ENCODE results near the gene CD80.

DNA sequence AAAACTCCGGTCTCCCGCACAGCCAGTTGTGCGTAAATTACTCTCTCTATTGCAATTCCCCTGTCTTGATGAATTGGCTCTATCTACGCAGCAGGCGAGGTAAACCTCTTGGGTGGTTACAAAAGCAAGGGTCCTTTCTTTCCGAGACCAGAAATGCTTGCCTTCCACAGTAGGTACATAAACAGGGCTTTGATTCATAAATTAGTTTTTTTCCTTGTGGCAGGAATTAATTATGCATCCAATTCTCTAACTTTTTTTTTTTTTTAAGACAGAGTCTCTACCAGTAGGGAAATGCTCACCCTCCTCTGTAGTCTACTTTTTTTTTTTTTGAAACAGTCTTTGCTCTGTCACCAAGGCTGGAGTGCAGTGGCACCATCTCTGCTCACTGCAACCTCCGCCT is 16.3 kb downstream of the CD80 start:
- TF ChIP-seq CTCF (IDR thresholded peaks at IDR 0.05; ENCODE audit: low read depth, low read length), result no peak
- no peak for TF ChIP-seq MYC (IDR thresholded peaks at IDR 0.05; ENCODE audit: low read depth, low read length)
- no peak for TF ChIP-seq POLR2A (IDR thresholded peaks at IDR 0.05; ENCODE audit: extremely low read depth, insufficient read length)
- TF ChIP-seq, protein P1, sequence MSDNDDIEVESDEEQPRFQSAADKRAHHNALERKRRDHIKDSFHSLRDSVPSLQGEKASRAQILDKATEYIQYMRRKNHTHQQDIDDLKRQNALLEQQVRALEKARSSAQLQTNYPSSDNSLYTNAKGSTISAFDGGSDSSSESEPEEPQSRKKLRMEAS (IDR thresholded peaks at IDR 0.05; ENCODE audit: low read depth, low read length), result no peak
